Tibial nerve (tissue), 4 donors: ENCODE results near the gene CAMSAP1. TPM values are rescaled to one million over a fixed set of nuclear protein-coding genes. Genes with fewer than 3 reads are reported as not detected.

ENCODE experiments used
- DNase-seq, 2 donors: peaks; one replicate each; pipeline ENCODE4 v3.0.0-alpha.2; 2019; ENCODE audit warnings: low spot score in 2 of 2
- H3K27ac ChIP-seq, 4 donors: fragments of 200-600 bp; sonication (generic) in 3 of 4; one replicate each; pipeline ENCODE4 v1.5.1; 2017 to 2019; ENCODE audit warnings: mild to moderate bottlenecking in 1 of 4
- H3K27me3 ChIP-seq, 2 donors: fragments of 200-600 bp; sonication (generic) in 1 of 2; one replicate each; pipeline versions ENCODE4 v1.5.1 to v1.6.0; 2017 to 2019
- H3K36me3 ChIP-seq, 3 donors: fragments of 200-600 bp; sonication (generic); one replicate each; pipeline ENCODE4 v1.5.1; 2018 to 2019
- H3K4me1 ChIP-seq, 4 donors: fragments of 200-600 bp; sonication (generic) in 3 of 4; one replicate each; pipeline ENCODE4 v1.5.1; 2017 to 2019
- H3K4me3 ChIP-seq, 4 donors: fragments of 200-600 bp; sonication (generic) in 3 of 4; one replicate each; pipeline ENCODE4 v1.5.1; 2017 to 2019; ENCODE audit warnings: mild to moderate bottlenecking in 1 of 4, moderate library complexity in 1 of 4
- H3K9me3 ChIP-seq, 4 donors: fragments of 200-600 bp; sonication (generic) in 3 of 4; one replicate each; pipeline ENCODE4 v1.5.1; 2017 to 2019
- CTCF ChIP-seq, 5 experiments: fragments of 200-600 bp in 3 of 5; fragments of 450-650 bp in 2 of 5; sonication (generic) in 3 of 5; IDR thresholded peaks; one replicate each; pipeline ENCODE4 v1.5.1; 2016 to 2019; ENCODE audit warnings: antibody characterized with exemption in 5 of 5, mild to moderate bottlenecking in 3 of 5, moderate library complexity in 2 of 5
- EP300 ChIP-seq, 2 donors: sonication (generic); formaldehyde crosslinking; IDR thresholded peaks; one replicate each; pipeline ENCODE4 v1.6.1; 2017; ENCODE audit warnings: antibody characterized with exemption in 2 of 2, mild to moderate bottlenecking in 1 of 2
- POLR2A ChIP-seq, 2 donors: fragments of 450-650 bp; IDR thresholded peaks; one replicate each; pipeline ENCODE4 v1.6.1; 2017; ENCODE audit warnings: antibody characterized with exemption in 2 of 2, mild to moderate bottlenecking in 2 of 2, moderate library complexity in 2 of 2
- WGBS, 2 donors: methylation state at CpG; one replicate each; pipeline ENCODE4 v1.1.5; 2018; 5-methylcytosine and 5-hydroxymethylcytosine counted together
- total RNA-seq, 4 donors: library from RNA; depleted of rRNA; stranded (reverse); fragments of >200 nt; gene quantifications; one replicate each; pipeline ENCODE4 v1.1.0, GENCODE V29; 2016

CAMSAP1 gene
- total RNA-seq, 4 donors from 2014 or later: 27.6 to 40.8 (median 35.7) TPM

- no peak overlapping the region for H3K4me3 ChIP-seq
- no peaks in the 10 kb centered on the region for H3K36me3 ChIP-seq
- H3K27me3 ChIP-seq: peaks cover 0 to 25% of the 10 kb centered on the region in 2 donors
- no peaks in the 10 kb centered on the region for H3K9me3 ChIP-seq
- no peaks in the 10 kb centered on the region for H3K4me1 ChIP-seq
- TF ChIP-seq EP300 (IDR thresholded peaks at IDR 0.05) (no peak), POLR2A (IDR thresholded peaks at IDR 0.05) (no peak)
- WGBS, 2 donors: 52 to 71% methylated on average over 8 to 10 of the region's 11 CpGs
- H3K27ac ChIP-seq: no peak overlapping the region
- no peak for DNase-seq
Measured at GRCh38 chr9:135790850-135791249, 116.5 kb downstream of the CAMSAP1 start.

GRCh38 chr9:135790356-135790755 is 117.0 kb downstream of the CAMSAP1 start:
- peaks cover 0 to 30% of the 10 kb centered on the region in 2 donors for H3K27me3 ChIP-seq
- no peak for DNase-seq

GRCh38 chr9:135789838-135790291 is 117.5 kb downstream of the CAMSAP1 start:
- H3K27ac ChIP-seq: no peak overlapping the region

More at GRCh38 chr9:135790356-135790755, 117.0 kb downstream of the CAMSAP1 start:
- Histone ChIP-seq H3K9me3 (no peaks in the 10 kb centered on the region), H3K36me3 (no peaks in the 10 kb centered on the region), H3K27ac (no peak overlapping the region), H3K4me1 (no peaks in the 10 kb centered on the region), H3K4me3 (no peak overlapping the region)
- no peak for TF ChIP-seq CTCF (IDR thresholded peaks at IDR 0.05)
- TF ChIP-seq EP300 (IDR thresholded peaks at IDR 0.05): no peak
- TF ChIP-seq POLR2A (IDR thresholded peaks at IDR 0.05): no peak
- 94 to 100% methylated on average over 7 to 10 of the region's 10 CpGs for WGBS, 2 donors

GRCh38 chr9:135788576-135789300 is 118.6 kb downstream of the CAMSAP1 start:
- Histone ChIP-seq H3K27me3 (peaks cover 0 to 38% of the 10 kb centered on the region in 2 donors), H3K4me3 (no peak overlapping the region), H3K9me3 (no peaks in the 10 kb centered on the region), H3K27ac (no peak overlapping the region), H3K36me3 (no peaks in the 10 kb centered on the region), H3K4me1 (no peaks in the 10 kb centered on the region)
- 74 to 77% methylated on average over 31 of the region's 36 CpGs for WGBS, 2 donors
- DNase-seq: no peak
- TF ChIP-seq POLR2A (IDR thresholded peaks at IDR 0.05): no peak
- no peak for TF ChIP-seq EP300 (IDR thresholded peaks at IDR 0.05)

More at GRCh38 chr9:135789838-135790291, 117.5 kb downstream of the CAMSAP1 start:
- H3K4me3 ChIP-seq: no peak overlapping the region
- WGBS, 2 donors: 83 to 89% methylated on average over 3 to 13 of the region's 13 CpGs
- peaks cover 0 to 34% of the 10 kb centered on the region in 2 donors for H3K27me3 ChIP-seq
- H3K4me1 ChIP-seq: no peaks in the 10 kb centered on the region
- no peak for TF ChIP-seq CTCF (IDR thresholded peaks at IDR 0.05)
- no peak for TF ChIP-seq POLR2A (IDR thresholded peaks at IDR 0.05)
- no peak for TF ChIP-seq EP300 (IDR thresholded peaks at IDR 0.05)
- no peaks in the 10 kb centered on the region for H3K36me3 ChIP-seq
- no peaks in the 10 kb centered on the region for H3K9me3 ChIP-seq
- DNase-seq: no peak

- H3K27me3 ChIP-seq: peaks cover 0 to 38% of the 10 kb centered on the region in 2 donors
- no peak overlapping the region for H3K27ac ChIP-seq
- 77 to 80% methylated on average over 32 of the region's 38 CpGs for WGBS, 2 donors
- H3K4me1 ChIP-seq: no peaks in the 10 kb centered on the region
- TF ChIP-seq EP300 (IDR thresholded peaks at IDR 0.05) (no peak), POLR2A (IDR thresholded peaks at IDR 0.05) (no peak), CTCF (IDR thresholded peaks at IDR 0.05) (no peak)
- H3K9me3 ChIP-seq: no peaks in the 10 kb centered on the region
- no peak overlapping the region for H3K4me3 ChIP-seq
- no peak for DNase-seq
- no peaks in the 10 kb centered on the region for H3K36me3 ChIP-seq
Measured at GRCh38 chr9:135787776-135788575, 119.4 kb downstream of the CAMSAP1 start.

- TF ChIP-seq CTCF (IDR thresholded peaks at IDR 0.05) (no peak), POLR2A (IDR thresholded peaks at IDR 0.05) (no peak), EP300 (IDR thresholded peaks at IDR 0.05) (no peak)
- Histone ChIP-seq H3K27ac (no peak overlapping the region), H3K27me3 (peaks cover 0 to 38% of the 10 kb centered on the region in 2 donors), H3K4me1 (no peaks in the 10 kb centered on the region), H3K4me3 (no peak overlapping the region), H3K9me3 (no peaks in the 10 kb centered on the region), H3K36me3 (no peaks in the 10 kb centered on the region)
- no peak for DNase-seq
- 80 to 81% methylated on average over 13 to 16 of the region's 16 CpGs for WGBS, 2 donors
Measured at GRCh38 chr9:135787317-135787716, 120.0 kb downstream of the CAMSAP1 start.
